SH-SY5Y (cell line): ENCODE measurements around the gene CATSPER4.

Experiments used
- GATA2 ChIP-seq: IDR thresholded peaks from 2 replicates; pipeline ENCODE4 v1.6.1; 2011; ENCODE audit warnings: mild to moderate bottlenecking, low read depth, low read length
- GATA3 ChIP-seq: IDR thresholded peaks from 2 replicates; pipeline ENCODE4 v1.6.1; 2011; ENCODE audit warnings: low read depth, mild to moderate bottlenecking, low read length, moderate library complexity

DNA sequence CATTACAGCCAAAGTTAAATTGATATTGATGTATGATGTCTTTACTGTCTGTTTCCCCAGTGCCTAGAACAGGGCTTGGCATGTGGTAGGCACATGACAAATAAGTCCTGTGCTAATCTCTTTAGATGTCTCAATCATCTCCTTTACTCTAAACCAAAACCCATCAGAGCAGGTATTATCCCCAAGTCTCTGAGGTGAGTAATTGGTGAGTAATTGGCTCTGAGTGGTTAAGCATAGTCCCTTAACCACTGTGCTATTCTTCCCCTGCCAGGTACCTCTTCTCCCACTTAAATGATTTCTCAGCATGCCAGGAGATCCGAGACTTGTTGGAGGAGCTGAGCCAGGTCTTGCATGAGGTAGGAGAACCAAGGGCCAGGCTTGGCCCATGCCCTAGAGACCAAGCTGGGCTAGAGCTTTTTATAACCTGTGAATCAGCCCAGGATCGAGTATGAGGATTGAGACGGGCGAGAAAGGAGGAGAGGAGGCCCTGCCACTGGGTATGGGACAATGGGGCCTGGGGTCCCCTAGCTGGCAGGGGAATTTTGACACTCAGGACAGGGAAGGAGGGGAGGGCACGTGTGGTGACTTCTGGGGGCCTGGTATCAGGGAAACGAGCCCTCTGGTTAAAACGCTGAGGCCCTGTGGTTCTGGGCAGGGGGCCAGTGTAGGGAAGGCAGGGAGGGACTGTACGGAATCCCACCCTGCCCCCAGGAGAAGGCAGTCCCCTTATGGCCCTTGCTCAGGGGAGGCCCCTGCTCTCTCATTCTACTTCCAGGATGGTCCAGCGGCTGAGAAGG is 8.6 kb upstream of the CATSPER4 start:
- no peak for TF ChIP-seq GATA2
- no peak for TF ChIP-seq GATA3
